TTC549 (cell line): ENCODE results near the gene DUSP7.

Experiments used
- FAIRE-seq: peaks from 2 replicates; lab custom pipeline; 2012; peaks lifted over from hg19 to GRCh38; lab: Jason Lieb, UNC

The DUSP7 gene

GRCh38 chr3:52006017-52006819 is 50.2 kb downstream of the DUSP7 start:
- no peak for FAIRE-seq

- FAIRE-seq = no peak
Observed at GRCh38 chr3:52005571-52005986, 50.8 kb downstream of the DUSP7 start.

- no peak for FAIRE-seq
Observed at GRCh38 chr3:52004906-52005395, 51.4 kb downstream of the DUSP7 start.

GRCh38 chr3:52004163-52004787 is 52.1 kb downstream of the DUSP7 start:
- FAIRE-seq = no peak

DNA sequence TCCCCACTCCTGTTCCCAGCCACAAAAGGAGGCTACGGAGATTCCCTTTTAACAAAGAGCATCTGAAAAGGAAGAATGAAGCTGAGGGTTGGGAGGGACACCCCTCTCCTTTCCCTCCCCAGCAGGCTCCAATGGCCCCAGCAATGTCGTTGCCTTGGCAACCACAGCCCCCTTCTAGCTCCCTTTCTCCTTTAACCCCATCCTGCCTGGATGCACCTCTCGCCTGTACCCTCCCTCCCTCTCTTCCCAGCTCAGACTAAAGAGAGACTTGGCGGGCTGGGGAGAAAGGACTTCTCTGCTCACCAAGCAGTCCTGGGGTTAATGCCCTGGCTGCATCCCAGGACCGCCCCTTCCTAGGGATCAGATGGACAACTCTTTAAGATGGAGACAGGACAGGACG is 53.6 kb downstream of the DUSP7 start:
- no peak for FAIRE-seq

GRCh38 chr3:52001443-52001974 is 54.9 kb downstream of the DUSP7 start:
- FAIRE-seq = no peak

DNA sequence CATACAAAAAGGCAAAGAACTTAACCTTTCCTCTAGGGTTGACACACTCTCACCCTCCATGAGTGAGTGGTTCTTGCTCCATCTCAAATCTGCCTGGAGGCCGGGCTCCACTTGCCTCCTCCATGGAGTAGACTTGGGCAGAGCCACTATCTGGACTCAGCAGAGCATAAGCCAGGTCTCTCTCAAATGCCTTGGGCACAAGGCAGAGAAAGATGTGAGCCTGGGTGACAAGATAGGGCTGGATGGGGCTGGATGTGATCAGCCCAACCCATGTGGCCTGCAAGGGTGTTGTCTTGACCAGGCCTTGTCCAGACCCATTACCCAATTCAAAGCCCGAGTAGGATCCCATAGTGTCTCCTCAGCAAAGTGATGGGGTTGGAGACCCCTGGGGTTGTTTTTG is 56.5 kb downstream of the DUSP7 start:
- no peak for FAIRE-seq
